ENCODE results near the gene CDKN1B.

The CDKN1B gene

GRCh38 chr12:12689647-12690300, 27.4 kb upstream of the CDKN1B start:
- TF ChIP-seq CTCF (conservative IDR thresholded peaks at IDR 0.05): no peak

GRCh38 chr12:12691549-12691948, 25.6 kb upstream of the CDKN1B start:
- no peak overlapping the region for H3K27ac ChIP-seq
- TF ChIP-seq CTCF (conservative IDR thresholded peaks at IDR 0.05): no peak

More at GRCh38 chr12:12689647-12690300, 27.4 kb upstream of the CDKN1B start:
- H3K27ac ChIP-seq: no peak overlapping the region

GRCh38 chr12:12693111-12693671, 24.0 kb upstream of the CDKN1B start:
- no peak overlapping the region for H3K27ac ChIP-seq

GRCh38 chr12:12696562-12697383, 20.4 kb upstream of the CDKN1B start:
- TF ChIP-seq CTCF (conservative IDR thresholded peaks at IDR 0.05): no peak
- H3K27ac ChIP-seq: peak overlapping the region; percentile 75

More at GRCh38 chr12:12693111-12693671, 24.0 kb upstream of the CDKN1B start:
- no peak for TF ChIP-seq CTCF (conservative IDR thresholded peaks at IDR 0.05)

GRCh38 chr12:12699345-12699744, 17.8 kb upstream of the CDKN1B start:
- TF ChIP-seq CTCF (conservative IDR thresholded peaks at IDR 0.05): no peak

GRCh38 chr12:12700254-12700653, 16.9 kb upstream of the CDKN1B start:
- H3K27ac ChIP-seq: no peak overlapping the region
- no peak for TF ChIP-seq CTCF (conservative IDR thresholded peaks at IDR 0.05)

More at GRCh38 chr12:12699345-12699744, 17.8 kb upstream of the CDKN1B start:
- H3K27ac ChIP-seq: no peak overlapping the region

- H3K27ac ChIP-seq: no peak overlapping the region
- no peak for TF ChIP-seq CTCF (conservative IDR thresholded peaks at IDR 0.05)
Measured at GRCh38 chr12:12701457-12701856, 15.7 kb upstream of the CDKN1B start.

Data from VCaP (cell line).